ENCODE data around the gene OSBPL9.

- TF ChIP-seq ZNF223 (tag by site-specific recombination; IDR thresholded peaks at IDR 0.05): no peak
- TF ChIP-seq CTCF (tag by site-specific recombination; IDR thresholded peaks at IDR 0.05): no peak
- TF ChIP-seq ZNF747 (tag by site-specific recombination; IDR thresholded peaks at IDR 0.05): no peak
- no peak for TF ChIP-seq ZNF654 (tag by site-specific recombination; IDR thresholded peaks at IDR 0.05; ENCODE audit: low read depth)
- TF ChIP-seq KLF10 (tag by site-specific recombination; IDR thresholded peaks at IDR 0.05): no peak
- no peak for TF ChIP-seq ZFP41 (tag by site-specific recombination; IDR thresholded peaks at IDR 0.05; ENCODE audit: borderline replicate concordance)
- no peak for TF ChIP-seq YY1 (tag by site-specific recombination; IDR thresholded peaks at IDR 0.05)
- TF ChIP-seq, protein P1, sequence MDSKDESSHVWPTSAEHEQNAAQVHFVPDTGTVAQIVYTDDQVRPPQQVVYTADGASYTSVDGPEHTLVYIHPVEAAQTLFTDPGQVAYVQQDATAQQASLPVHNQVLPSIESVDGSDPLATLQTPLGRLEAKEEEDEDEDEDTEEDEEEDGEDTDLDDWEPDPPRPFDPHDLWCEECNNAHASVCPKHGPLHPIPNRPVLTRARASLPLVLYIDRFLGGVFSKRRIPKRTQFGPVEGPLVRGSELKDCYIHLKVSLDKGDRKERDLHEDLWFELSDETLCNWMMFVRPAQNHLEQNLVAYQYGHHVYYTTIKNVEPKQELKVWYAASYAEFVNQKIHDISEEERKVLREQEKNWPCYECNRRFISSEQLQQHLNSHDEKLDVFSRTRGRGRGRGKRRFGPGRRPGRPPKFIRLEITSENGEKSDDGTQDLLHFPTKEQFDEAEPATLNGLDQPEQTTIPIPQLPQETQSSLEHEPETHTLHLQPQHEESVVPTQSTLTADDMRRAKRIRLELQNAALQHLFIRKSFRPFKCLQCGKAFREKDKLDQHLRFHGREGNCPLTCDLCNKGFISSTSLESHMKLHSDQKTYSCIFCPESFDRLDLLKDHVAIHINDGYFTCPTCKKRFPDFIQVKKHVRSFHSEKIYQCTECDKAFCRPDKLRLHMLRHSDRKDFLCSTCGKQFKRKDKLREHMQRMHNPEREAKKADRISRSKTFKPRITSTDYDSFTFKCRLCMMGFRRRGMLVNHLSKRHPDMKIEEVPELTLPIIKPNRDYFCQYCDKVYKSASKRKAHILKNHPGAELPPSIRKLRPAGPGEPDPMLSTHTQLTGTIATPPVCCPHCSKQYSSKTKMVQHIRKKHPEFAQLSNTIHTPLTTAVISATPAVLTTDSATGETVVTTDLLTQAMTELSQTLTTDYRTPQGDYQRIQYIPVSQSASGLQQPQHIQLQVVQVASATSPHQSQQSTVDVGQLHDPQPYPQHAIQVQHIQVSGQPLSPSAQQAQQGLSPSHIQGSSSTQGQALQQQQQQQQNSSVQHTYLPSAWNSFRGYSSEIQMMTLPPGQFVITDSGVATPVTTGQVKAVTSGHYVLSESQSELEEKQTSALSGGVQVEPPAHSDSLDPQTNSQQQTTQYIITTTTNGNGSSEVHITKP (tag by site-specific recombination; IDR thresholded peaks at IDR 0.05): no peak
- no peak for TF ChIP-seq REST (tag by site-specific recombination; IDR thresholded peaks at IDR 0.05)
Measured at GRCh38 chr1:51756290-51756689, 139.4 kb downstream of the OSBPL9 start.

Data from HEK293 (cell line).